Trophoblast cell (in vitro differentiated cells and primary cell): ENCODE data around the gene PDLIM5.

Experiments
- DNase-seq, 2 donors: peaks; one replicate each; pipeline ENCODE4 v3.0.0-alpha.2; 2016
- H2AFZ ChIP-seq: 2 replicates; pipeline ENCODE4 v1.6.1; 2013; ENCODE audit warnings: low read length, moderate library complexity, mild to moderate bottlenecking; ENCODE audit not compliant: insufficient read depth, poor library complexity
- H2AK5ac ChIP-seq: 2 replicates; pipeline ENCODE4 v1.6.1; 2013; ENCODE audit warnings: mild to moderate bottlenecking, low read length
- H2BK120ac ChIP-seq: 2 replicates; pipeline ENCODE4 v1.6.1; 2013; ENCODE audit warnings: low read length, mild to moderate bottlenecking, moderate library complexity; ENCODE audit not compliant: insufficient read depth, poor library complexity
- H2BK12ac ChIP-seq: 2 replicates; pipeline ENCODE4 v1.6.1; 2013; ENCODE audit warnings: mild to moderate bottlenecking, low read length, moderate library complexity
- H2BK5ac ChIP-seq: 2 replicates; pipeline ENCODE4 v1.6.1; 2013; ENCODE audit warnings: low read length, low read depth, moderate library complexity, mild to moderate bottlenecking; ENCODE audit not compliant: poor library complexity
- H3K14ac ChIP-seq: 2 replicates; pipeline ENCODE4 v1.6.1; 2013; ENCODE audit warnings: mild to moderate bottlenecking, low read length
- H3K18ac ChIP-seq: 2 replicates; pipeline ENCODE4 v1.6.1; 2013; ENCODE audit warnings: mild to moderate bottlenecking, low read length
- H3K23ac ChIP-seq: 2 replicates; pipeline ENCODE4 v1.6.1; 2013; ENCODE audit warnings: low read length
- H3K27ac ChIP-seq: 2 replicates; pipeline ENCODE4 v1.5.1; 2013; ENCODE audit warnings: low read depth, mild to moderate bottlenecking, inconsistent platforms, low read length, moderate library complexity
- H3K27me3 ChIP-seq: 2 replicates; pipeline ENCODE4 v1.6.1; 2013; ENCODE audit warnings: inconsistent platforms, mild to moderate bottlenecking, low read length, moderate library complexity; ENCODE audit not compliant: insufficient read depth
- H3K36me3 ChIP-seq, 2 experiments: 1 replicate in 1 of 2; 2 replicates in 1 of 2; pipeline ENCODE4 v1.6.1; 2013; ENCODE audit warnings: low read length in 2 of 2, mild to moderate bottlenecking in 2 of 2, moderate library complexity in 1 of 2; ENCODE audit not compliant: insufficient read depth in 2 of 2, control insufficient read depth in 1 of 2
- H3K4ac ChIP-seq: 2 replicates; pipeline ENCODE4 v1.6.1; 2013; ENCODE audit warnings: low read depth, mild to moderate bottlenecking, low read length, moderate library complexity
- H3K4me1 ChIP-seq, 2 experiments: 1 replicate in 1 of 2; 2 replicates in 1 of 2; pipeline ENCODE4 v1.6.1; 2013; ENCODE audit warnings: low read length in 2 of 2, mild to moderate bottlenecking in 2 of 2, moderate library complexity in 1 of 2; ENCODE audit not compliant: insufficient read depth in 2 of 2, control insufficient read depth in 1 of 2
- H3K4me2 ChIP-seq: 2 replicates; pipeline ENCODE4 v1.6.1; 2013; ENCODE audit warnings: inconsistent platforms, mild to moderate bottlenecking, low read length, moderate library complexity
- H3K4me3 ChIP-seq: 2 replicates; pipeline ENCODE4 v1.5.1; 2013; ENCODE audit warnings: mild to moderate bottlenecking, low read depth, low read length, inconsistent platforms
- H3K79me1 ChIP-seq: one replicate; pipeline ENCODE4 v1.6.1; 2013; ENCODE audit warnings: low read length
- H3K79me2 ChIP-seq: 2 replicates; pipeline ENCODE4 v1.6.1; 2013; ENCODE audit warnings: low read length, mild to moderate bottlenecking; ENCODE audit not compliant: control insufficient read depth, insufficient read depth, poor library complexity
- H3K9ac ChIP-seq: 2 replicates; pipeline ENCODE4 v1.6.1; 2013; ENCODE audit warnings: mild to moderate bottlenecking, low read length
- H3K9me3 ChIP-seq: 2 replicates; pipeline ENCODE4 v1.6.1; 2013; ENCODE audit warnings: low read depth, mild to moderate bottlenecking, control low read depth, inconsistent platforms, low read length; ENCODE audit not compliant: insufficient read depth
- H4K12ac ChIP-seq: 2 replicates; pipeline ENCODE4 v1.6.1; 2013; ENCODE audit warnings: low read depth, mild to moderate bottlenecking, low read length, moderate library complexity
- H4K8ac ChIP-seq: 2 replicates; pipeline ENCODE4 v1.6.1; 2013; ENCODE audit warnings: low read depth, mild to moderate bottlenecking, low read length, moderate library complexity
- H4K91ac ChIP-seq: one replicate; pipeline ENCODE4 v1.6.1; 2013; ENCODE audit warnings: low read depth, mild to moderate bottlenecking, low read length, moderate library complexity
- WGBS: extraction: QIAGEN DNeasy Blood & Tissue Kit; methylation state at CpG from one replicate; pipeline ENCODE4 v1.1.7; 2013; ENCODE audit warnings: missing lambda C conversion rate; ENCODE audit not compliant: insufficient read length, insufficient coverage; ENCODE audit errors: extremely low coverage; 5-methylcytosine and 5-hydroxymethylcytosine counted together

PDLIM5 gene

GRCh38 chr4:94689155-94689860 is 237.6 kb downstream of the PDLIM5 start:
- Histone ChIP-seq H3K27ac (no peak overlapping the region), H3K79me2 (no peaks in the 10 kb centered on the region), H3K14ac (no peak overlapping the region), H2BK120ac (no peak overlapping the region), H3K9me3 (no peaks in the 10 kb centered on the region), H2BK12ac (no peak overlapping the region), H3K4me1 (peaks cover 0 to 2% of the 10 kb centered on the region in 2 experiments), H3K4me2 (no peak overlapping the region), H3K27me3 (no peaks in the 10 kb centered on the region), H3K4me3 (no peak overlapping the region), H3K18ac (no peak overlapping the region), H3K79me1 (no peaks in the 10 kb centered on the region), H3K9ac (no peak overlapping the region), H4K12ac (no peak overlapping the region), H4K91ac (no peak overlapping the region), H2BK5ac (no peak overlapping the region), H3K4ac (no peak overlapping the region), H4K8ac (no peak overlapping the region), H2AK5ac (no peak overlapping the region), H2AFZ (no peak overlapping the region), H3K23ac (no peak overlapping the region), H3K36me3 (no peaks in the 10 kb centered on the region)
- WGBS: no CpG with 5 or more reads among the region's 4 CpGs
- DNase-seq: no peak

DNA sequence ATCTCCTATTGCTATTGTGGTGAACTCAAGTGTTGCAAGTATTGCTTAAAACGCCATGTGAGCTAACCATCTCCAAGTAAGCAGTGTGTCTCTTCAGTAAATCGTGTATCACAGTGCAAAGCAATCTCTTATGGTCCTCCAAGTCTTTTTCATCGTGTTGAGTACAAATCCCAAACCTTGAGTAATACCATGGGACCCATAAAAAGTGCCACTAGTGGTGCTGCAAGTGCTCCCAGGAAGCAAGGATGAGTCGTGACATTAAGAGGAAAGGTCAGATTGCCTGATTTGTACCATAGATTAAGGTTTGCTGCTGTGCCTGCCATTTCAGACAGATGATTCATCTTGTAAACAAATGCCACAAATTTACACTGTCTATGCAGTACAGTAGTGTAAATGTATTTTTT is 239.1 kb downstream of the PDLIM5 start:
- no peak overlapping the region for H3K18ac ChIP-seq
- H4K8ac ChIP-seq: no peak overlapping the region
- H3K4me1 ChIP-seq: peaks cover 0 to 2% of the 10 kb centered on the region in 2 experiments
- no peak overlapping the region for H3K14ac ChIP-seq
- H3K4me2 ChIP-seq: no peak overlapping the region
- no peak overlapping the region for H2BK120ac ChIP-seq
- H3K23ac ChIP-seq: no peak overlapping the region
- DNase-seq: peak; percentile 21 to 64
- WGBS: no CpG with 5 or more reads among the region's 4 CpGs
- H3K36me3 ChIP-seq: no peaks in the 10 kb centered on the region
- H3K9ac ChIP-seq: no peak overlapping the region
- no peak overlapping the region for H2BK5ac ChIP-seq
- no peak overlapping the region for H3K4ac ChIP-seq
- no peaks in the 10 kb centered on the region for H3K27me3 ChIP-seq
- no peak overlapping the region for H2BK12ac ChIP-seq
- no peak overlapping the region for H4K12ac ChIP-seq
- H3K79me1 ChIP-seq: no peaks in the 10 kb centered on the region
- no peak overlapping the region for H3K4me3 ChIP-seq
- H2AFZ ChIP-seq: no peak overlapping the region
- no peak overlapping the region for H3K27ac ChIP-seq
- no peak overlapping the region for H4K91ac ChIP-seq
- H3K79me2 ChIP-seq: no peaks in the 10 kb centered on the region
- no peak overlapping the region for H2AK5ac ChIP-seq
- no peaks in the 10 kb centered on the region for H3K9me3 ChIP-seq

GRCh38 chr4:94691552-94691951 is 239.8 kb downstream of the PDLIM5 start:
- H3K4ac ChIP-seq: no peak overlapping the region
- H3K14ac ChIP-seq: no peak overlapping the region
- no peak overlapping the region for H2BK5ac ChIP-seq
- H3K23ac ChIP-seq: no peak overlapping the region
- no peak overlapping the region for H3K9ac ChIP-seq
- H3K4me1 ChIP-seq: peaks cover 0 to 2% of the 10 kb centered on the region in 2 experiments
- H3K4me2 ChIP-seq: no peak overlapping the region
- no peaks in the 10 kb centered on the region for H3K79me1 ChIP-seq
- no peak for DNase-seq
- no peak overlapping the region for H3K18ac ChIP-seq
- H4K8ac ChIP-seq: no peak overlapping the region
- no peak overlapping the region for H4K91ac ChIP-seq
- no peak overlapping the region for H3K27ac ChIP-seq
- no peaks in the 10 kb centered on the region for H3K36me3 ChIP-seq
- H2AFZ ChIP-seq: no peak overlapping the region
- H4K12ac ChIP-seq: no peak overlapping the region
- no CpG with 5 or more reads among the region's 1 CpG for WGBS
- H2BK12ac ChIP-seq: no peak overlapping the region
- H2AK5ac ChIP-seq: no peak overlapping the region
- no peaks in the 10 kb centered on the region for H3K9me3 ChIP-seq
- no peaks in the 10 kb centered on the region for H3K27me3 ChIP-seq
- H3K4me3 ChIP-seq: no peak overlapping the region
- H3K79me2 ChIP-seq: no peaks in the 10 kb centered on the region
- no peak overlapping the region for H2BK120ac ChIP-seq

- no peak overlapping the region for H3K18ac ChIP-seq
These were observed 243.6 kb downstream of the PDLIM5 start for GRCh38 chr4:94695384-94695783.

More at GRCh38 chr4:94695384-94695783, 243.6 kb downstream of the PDLIM5 start:
- H3K4me3 ChIP-seq: no peak overlapping the region
- no peak overlapping the region for H2BK5ac ChIP-seq
- H3K4ac ChIP-seq: no peak overlapping the region
- no peaks in the 10 kb centered on the region for H3K9me3 ChIP-seq
- no peak for DNase-seq
- H4K12ac ChIP-seq: no peak overlapping the region
- H3K79me2 ChIP-seq: no peaks in the 10 kb centered on the region
- H3K36me3 ChIP-seq: no peaks in the 10 kb centered on the region
- H3K9ac ChIP-seq: no peak overlapping the region
- no peak overlapping the region for H2AFZ ChIP-seq
- H2BK12ac ChIP-seq: no peak overlapping the region
- no peak overlapping the region for H3K27ac ChIP-seq
- H3K27me3 ChIP-seq: no peaks in the 10 kb centered on the region
- H4K91ac ChIP-seq: no peak overlapping the region
- H2AK5ac ChIP-seq: no peak overlapping the region
- no peak overlapping the region for H4K8ac ChIP-seq
- H2BK120ac ChIP-seq: no peak overlapping the region
- no peak overlapping the region for H3K4me2 ChIP-seq
- H3K23ac ChIP-seq: no peak overlapping the region
- H3K79me1 ChIP-seq: no peaks in the 10 kb centered on the region
- WGBS: no CpG with 5 or more reads among the region's 4 CpGs
- H3K4me1 ChIP-seq: peaks cover 0 to 2% of the 10 kb centered on the region in 2 experiments
- H3K14ac ChIP-seq: no peak overlapping the region
